HG03280 (cell line): ENCODE results near the gene PHYH.
"Not testable (repeated sequence)": the region's sequence is repeated elsewhere in the genome, so short reads cannot be mapped to it uniquely, and the experiment has no call there.

ENCODE experiments used
- ATAC-seq: cut with Tn5 transposase; IDR thresholded peaks from one replicate; pipeline ENCODE4 v1.9.1; 2021; ENCODE audit warnings: mild to moderate bottlenecking, moderate library complexity; ENCODE audit not compliant: unreplicated experiment

The PHYH gene

GRCh38 chr10:13322615-13323148 is 22.8 kb upstream of the PHYH start:
- no peak for ATAC-seq

DNA sequence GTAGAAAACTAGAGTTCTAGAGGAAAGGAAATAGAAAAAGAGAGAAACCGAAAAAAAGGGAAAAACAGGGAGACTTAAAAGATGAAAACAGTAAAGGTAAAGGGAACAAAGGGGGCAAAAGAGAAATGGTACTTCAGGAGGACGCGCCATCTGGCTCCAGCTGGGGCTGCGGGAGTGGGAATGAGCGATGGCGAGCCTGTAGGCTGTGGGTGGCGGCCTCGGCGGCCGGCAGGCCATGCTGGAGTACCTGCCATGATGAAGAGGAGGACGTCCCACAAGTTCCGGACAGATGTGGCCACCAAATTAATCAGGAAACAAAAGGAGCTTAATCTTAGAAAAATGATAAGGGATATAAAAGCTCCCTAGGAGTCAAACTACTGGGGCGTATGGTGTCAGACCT is 21.7 kb upstream of the PHYH start:
- ATAC-seq: no peak

- ATAC-seq: no peak
Measured at GRCh38 chr10:13319166-13319565, 19.3 kb upstream of the PHYH start.

- ATAC-seq: no peak
Measured at GRCh38 chr10:13317474-13317873, 17.6 kb upstream of the PHYH start.

- no peak for ATAC-seq
Measured at GRCh38 chr10:13316635-13317311, 16.9 kb upstream of the PHYH start.

- ATAC-seq: no peak
Measured at GRCh38 chr10:13315361-13315760, 15.5 kb upstream of the PHYH start.

GRCh38 chr10:13311177-13311575 is 11.3 kb upstream of the PHYH start:
- no peak for ATAC-seq

DNA sequence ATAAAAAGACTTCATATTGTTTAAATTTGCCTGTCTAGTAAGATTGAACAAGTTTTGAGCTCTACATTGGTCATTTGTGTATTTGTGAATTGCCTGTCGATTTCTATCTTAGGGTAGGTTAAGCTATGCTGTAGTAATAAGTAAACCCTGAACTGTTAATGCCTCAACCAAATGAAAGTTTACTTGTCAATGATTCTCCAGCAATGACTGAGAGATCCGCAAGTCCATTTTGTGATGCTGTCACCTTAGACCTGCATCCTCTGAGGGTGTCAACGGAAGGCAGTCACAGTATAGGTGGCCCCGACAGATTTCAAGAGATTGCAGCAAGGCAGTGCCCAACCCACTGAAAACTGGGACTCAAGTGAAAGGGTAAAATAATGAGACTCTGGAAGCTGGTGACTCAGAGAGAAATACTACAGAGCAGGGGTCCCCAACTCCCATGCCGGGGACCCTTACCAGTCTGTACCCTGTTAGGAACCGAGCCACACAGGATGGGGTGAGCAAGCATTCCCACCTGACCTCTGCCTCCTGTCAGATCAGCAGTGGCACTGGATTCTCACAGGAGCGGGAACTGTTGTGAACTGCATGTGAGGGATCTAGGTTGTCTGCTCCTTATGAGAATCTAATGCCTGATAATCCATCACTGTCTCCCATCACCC is 10.8 kb upstream of the PHYH start:
- no peak for ATAC-seq

DNA sequence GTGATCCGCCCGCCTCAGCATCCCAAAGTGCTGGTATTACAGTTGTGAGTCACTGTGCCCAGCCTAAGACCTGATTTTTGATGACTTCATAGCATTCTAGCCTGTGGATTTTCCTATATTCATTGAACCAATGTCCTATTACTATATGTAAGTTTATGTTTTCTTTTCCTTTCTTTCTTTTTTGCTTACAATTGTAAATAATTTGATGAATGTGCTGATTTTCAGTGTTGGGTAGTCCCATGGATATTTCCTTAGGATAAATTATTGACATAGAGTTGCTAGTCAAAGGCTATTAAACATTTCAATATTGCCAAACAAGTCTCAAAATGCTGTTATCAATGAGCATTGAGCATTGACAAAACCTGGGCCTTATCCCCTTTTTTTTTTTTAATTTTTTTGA is 9.9 kb upstream of the PHYH start:
- ATAC-seq: no peak

GRCh38 chr10:13308096-13308495 is 8.2 kb upstream of the PHYH start:
- no peak for ATAC-seq

GRCh38 chr10:13306103-13306502 is 6.2 kb upstream of the PHYH start:
- ATAC-seq: no peak

GRCh38 chr10:13302821-13303555 is 3.1 kb upstream of the PHYH start:
- ATAC-seq: no peak

DNA sequence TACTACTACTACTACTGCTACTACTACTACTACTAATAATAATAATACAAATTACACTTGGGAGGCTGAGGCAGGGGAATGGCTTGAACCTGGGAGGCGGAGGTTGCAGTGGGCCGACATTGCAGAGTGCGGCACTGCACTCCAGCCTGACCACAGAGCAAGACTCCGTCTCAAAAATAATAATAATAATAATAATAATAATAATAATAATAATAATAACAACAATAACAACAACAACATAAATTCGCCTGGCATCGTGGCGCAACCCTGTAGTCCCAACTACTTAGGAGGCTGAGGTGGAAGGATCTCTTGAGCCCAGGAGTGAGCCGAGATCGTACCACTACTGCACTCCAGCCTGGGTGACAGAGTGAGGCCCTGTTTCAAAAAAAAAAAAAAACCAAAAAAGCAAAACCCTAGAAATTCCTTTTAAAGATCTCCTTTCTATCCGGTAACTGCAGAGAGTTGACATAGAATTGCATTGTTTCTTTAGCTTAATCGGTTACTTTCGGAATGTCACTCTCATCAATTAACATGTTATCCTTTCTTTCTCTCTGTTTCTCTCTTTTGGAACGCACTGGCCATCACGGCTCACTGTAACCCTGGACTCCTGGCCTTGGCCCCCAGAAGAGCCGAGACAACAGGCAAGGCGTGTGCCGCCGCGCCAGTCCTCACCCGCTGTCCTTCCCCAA is 972 bp downstream of the PHYH start:
- ATAC-seq: no peak

DNA sequence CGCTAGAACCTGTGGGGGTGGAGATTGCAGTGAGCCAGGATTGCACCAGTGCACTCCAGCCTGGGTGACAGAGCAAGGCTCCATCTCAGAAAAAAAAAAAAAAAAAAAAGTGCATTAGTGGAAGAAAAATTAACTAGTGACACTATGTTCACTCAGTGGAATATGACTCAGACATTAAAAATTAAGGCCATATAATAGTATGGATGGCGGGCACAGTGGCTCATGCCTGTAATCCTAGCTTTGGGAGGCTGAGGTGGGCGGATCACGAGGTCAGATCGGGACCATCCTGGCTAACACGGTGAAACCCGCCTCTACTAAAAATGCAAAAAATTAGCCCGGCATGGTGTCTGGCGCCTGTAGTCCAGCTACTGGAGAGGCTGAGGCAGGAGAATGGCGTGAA is 3.4 kb downstream of the PHYH start:
- no peak for ATAC-seq

DNA sequence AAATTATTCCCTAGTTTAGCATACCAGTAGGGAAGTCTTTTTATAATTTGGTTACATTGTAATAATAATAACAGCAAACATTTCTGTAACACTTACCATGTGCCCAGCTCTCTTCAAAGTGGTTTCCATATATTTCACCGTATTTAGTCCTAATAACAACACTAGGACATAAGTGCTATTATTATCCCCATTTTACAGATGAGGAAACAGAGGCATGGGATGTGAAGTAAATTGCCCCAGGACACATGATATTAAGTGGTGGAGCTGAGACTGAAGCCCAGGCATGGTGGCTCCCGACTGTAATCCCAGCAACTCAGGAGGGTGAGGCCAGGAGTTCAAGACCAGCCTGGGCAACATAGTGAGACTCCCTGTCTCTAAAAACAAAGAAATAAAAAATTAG is 5.1 kb downstream of the PHYH start:
- ATAC-seq: no peak

- ATAC-seq: no peak
Measured at GRCh38 chr10:13291821-13292773, 7.8 kb downstream of the PHYH start.

GRCh38 chr10:13291061-13291460 is 8.8 kb downstream of the PHYH start:
- ATAC-seq: no peak

DNA sequence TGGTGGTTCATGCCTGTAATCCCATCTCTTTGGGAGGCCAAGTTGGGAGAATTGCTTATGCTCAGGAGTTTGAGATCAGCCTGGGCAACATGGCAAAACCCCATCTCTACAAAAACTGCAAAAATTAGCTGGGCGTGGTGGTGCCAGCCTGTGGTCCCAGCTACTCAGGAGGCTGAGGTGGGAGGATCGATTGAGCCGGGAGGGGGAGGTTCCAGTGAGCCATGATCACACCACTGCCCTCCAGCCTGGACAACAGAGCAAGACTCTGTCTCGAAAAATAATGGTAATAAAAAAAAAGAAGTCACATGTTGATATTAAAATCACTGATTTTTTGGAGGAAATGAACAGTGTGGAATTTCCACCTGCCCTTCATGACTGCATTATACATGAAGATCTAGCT is 15.8 kb downstream of the PHYH start:
- no peak for ATAC-seq

DNA sequence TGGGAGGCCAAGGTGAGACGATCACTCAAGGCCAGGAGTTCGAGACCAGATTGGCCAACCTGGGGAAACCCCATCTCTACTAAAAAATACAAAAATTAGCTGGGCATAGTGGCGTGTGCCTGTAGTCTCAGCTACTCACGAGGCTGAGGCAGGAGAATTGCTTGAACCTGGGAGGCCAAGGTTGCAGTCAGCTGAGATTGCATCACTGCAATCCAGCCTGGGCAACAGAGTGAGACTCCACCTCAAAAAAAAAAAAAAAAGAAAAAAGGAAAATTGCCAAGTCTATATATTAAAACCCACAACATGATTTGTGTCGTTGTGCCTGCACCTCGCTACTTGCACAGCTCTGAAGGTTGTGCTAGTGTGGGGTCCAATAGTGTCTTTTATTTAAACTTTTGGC is 17.5 kb downstream of the PHYH start:
- not testable (repeated sequence) for ATAC-seq

- ATAC-seq: no peak
Measured at GRCh38 chr10:13276749-13277365, 23.0 kb downstream of the PHYH start.
